CMK (cell line): ENCODE results near the gene KCNMB2.
"Not testable (repeated sequence)": the region's sequence is repeated elsewhere in the genome, so short reads cannot be mapped to it uniquely, and the experiment has no call there.

ENCODE experiments used
- DNase-seq: peaks from one replicate; pipeline ENCODE4 v3.0.0-alpha.2; 2010; ENCODE audit warnings: low read depth

KCNMB2 gene

GRCh38 chr3:178703268-178703975 lies 167.2 kb downstream of the KCNMB2 start:
- DNase-seq, result peak; percentile 4

- DNase-seq, result no peak
Observed at GRCh38 chr3:178705925-178706324, 169.7 kb downstream of the KCNMB2 start.

- DNase-seq, result no peak
Observed at GRCh38 chr3:178706411-178706810, 170.2 kb downstream of the KCNMB2 start.

GRCh38 chr3:178707311-178708031 lies 171.2 kb downstream of the KCNMB2 start:
- no peak for DNase-seq

GRCh38 chr3:178709051-178709450 lies 172.8 kb downstream of the KCNMB2 start:
- DNase-seq, result no peak

- DNase-seq, result no peak
Observed at GRCh38 chr3:178711753-178712152, 175.5 kb downstream of the KCNMB2 start.

GRCh38 chr3:178712247-178712646 lies 176.0 kb downstream of the KCNMB2 start:
- DNase-seq, result no peak

- DNase-seq, result no peak
Observed at GRCh38 chr3:178714925-178715832, 178.9 kb downstream of the KCNMB2 start.

- no peak for DNase-seq
Observed at GRCh38 chr3:178718995-178719635, 182.9 kb downstream of the KCNMB2 start.

GRCh38 chr3:178732824-178733223 lies 196.6 kb downstream of the KCNMB2 start:
- no peak for DNase-seq

- no peak for DNase-seq
Observed at GRCh38 chr3:178735032-178735674, 198.9 kb downstream of the KCNMB2 start.

- DNase-seq, result no peak
Observed at GRCh38 chr3:178736300-178736699, 200.1 kb downstream of the KCNMB2 start.

GRCh38 chr3:178739720-178740119 lies 203.5 kb downstream of the KCNMB2 start:
- DNase-seq, result no peak

- DNase-seq, result no peak
Observed at GRCh38 chr3:178741020-178741419, 204.8 kb downstream of the KCNMB2 start.

- peak; percentile 18 for DNase-seq
Observed at GRCh38 chr3:178743297-178743696, 207.1 kb downstream of the KCNMB2 start.

GRCh38 chr3:178745861-178746655 lies 209.8 kb downstream of the KCNMB2 start:
- DNase-seq, result not testable (repeated sequence)

- no peak for DNase-seq
Observed at GRCh38 chr3:178748874-178749273, 212.6 kb downstream of the KCNMB2 start.

GRCh38 chr3:178749471-178749870 lies 213.2 kb downstream of the KCNMB2 start:
- no peak for DNase-seq

- DNase-seq, result no peak
Observed at GRCh38 chr3:178750639-178751300, 214.5 kb downstream of the KCNMB2 start.

GRCh38 chr3:178752843-178753242 lies 216.6 kb downstream of the KCNMB2 start:
- no peak for DNase-seq
